AG10803 (cell line): ENCODE results near the gene ALPK3.

Experiments
- DNase-seq: peaks from one replicate; pipeline ENCODE4 v3.0.0; 2010; ENCODE audit warnings: low read depth
- H3K4me3 ChIP-seq: 2 replicates; pipeline ENCODE4 v1.5.1; 2011; ENCODE audit warnings: mild to moderate bottlenecking, low read length, control low read depth
- CTCF ChIP-seq: conservative IDR thresholded peaks from 2 replicates; pipeline ENCODE4 v1.5.1; 2011; ENCODE audit warnings: mild to moderate bottlenecking, low read length, control low read depth, inconsistent platforms

Gene ALPK3

GRCh38 chr15:84879088-84879780 lies 62.1 kb downstream of the ALPK3 start:
- H3K4me3 ChIP-seq = no peak overlapping the region
- DNase-seq = no peak
- no peak for TF ChIP-seq CTCF

GRCh38 chr15:84880007-84880406 lies 62.9 kb downstream of the ALPK3 start:
- no peak for DNase-seq
- no peak overlapping the region for H3K4me3 ChIP-seq
- TF ChIP-seq CTCF = no peak

GRCh38 chr15:84880822-84881519 lies 63.8 kb downstream of the ALPK3 start:
- H3K4me3 ChIP-seq = no peak overlapping the region
- DNase-seq = no peak
- no peak for TF ChIP-seq CTCF

GRCh38 chr15:84881520-84881830 lies 64.3 kb downstream of the ALPK3 start:
- no peak for TF ChIP-seq CTCF
- no peak for DNase-seq
- H3K4me3 ChIP-seq = no peak overlapping the region

GRCh38 chr15:84883466-84883865 lies 66.3 kb downstream of the ALPK3 start:
- no peak overlapping the region for H3K4me3 ChIP-seq
- DNase-seq = no peak
- no peak for TF ChIP-seq CTCF

- TF ChIP-seq CTCF = no peak
- DNase-seq = no peak
- H3K4me3 ChIP-seq = no peak within 1 kb of the TSS
These were observed 67.0 kb downstream of the ALPK3 start, which contains the start of gene SLC28A1 for GRCh38 chr15:84883916-84884781. SLC28A1 (plus strand) TSS chr15:84884662; CDS start chr15:84887761, 3,099 bp downstream.
